H1 (cell line): ENCODE measurements around the gene COL4A4. TPM values are rescaled to one million over a fixed set of nuclear protein-coding genes. Genes with fewer than 3 reads are reported as not detected.

Experiments used
- CTCF ChIA-PET: fragments of 300-600 bp; sonication (Branson Sonifier 250); formaldehyde crosslinking; loops from one replicate; lab custom pipeline; 2021; ENCODE audit not compliant: partially characterized antibody; lab: Charles Lee
- POLR2A ChIA-PET: fragments of 300-600 bp; sonication (Branson Sonifier 250); formaldehyde crosslinking; loops from one replicate; lab custom pipeline; 2021; ENCODE audit warnings: inconsistent platforms; ENCODE audit not compliant: partially characterized antibody; lab: Charles Lee
- DNase-seq, 2 experiments: peaks; one replicate each; pipeline versions ENCODE4 v3.0.0 to v3.0.0-alpha.2; 2010 to 2022; ENCODE audit warnings: low spot score in 2 of 2, low read depth in 1 of 2, mixed read lengths in 1 of 2
- FAIRE-seq: peaks from 2 replicates; lab custom pipeline; 2011; peaks lifted over from hg19 to GRCh38; lab: Jason Lieb, UNC
- H2AFZ ChIP-seq: 2 replicates; pipeline ENCODE4 v1.8.1; 2012; ENCODE audit warnings: low read length, inconsistent platforms
- H2AK5ac ChIP-seq: 2 replicates; pipeline ENCODE4 v1.6.1; 2013; ENCODE audit warnings: low read depth, low read length
- H2BK120ac ChIP-seq: replicated peaks from 2 replicates; pipeline ENCODE3; 2013; ENCODE audit warnings: low read depth, low read length, inconsistent platforms
- H2BK12ac ChIP-seq: 2 replicates; pipeline ENCODE4 v1.6.1; 2013; ENCODE audit warnings: low read depth, low read length
- H2BK15ac ChIP-seq: 2 replicates; pipeline ENCODE4 v1.6.1; 2013; ENCODE audit warnings: low read length
- H2BK20ac ChIP-seq: 2 replicates; pipeline ENCODE4 v1.6.1; 2013; ENCODE audit warnings: low read length
- H2BK5ac ChIP-seq: 2 replicates; pipeline ENCODE4 v1.6.1; 2013; ENCODE audit warnings: low read depth, low read length
- H3K14ac ChIP-seq: 2 replicates; pipeline ENCODE4 v1.6.1; 2013; ENCODE audit warnings: inconsistent platforms; ENCODE audit not compliant: insufficient read length
- H3K18ac ChIP-seq: 2 replicates; pipeline ENCODE4 v1.6.1; 2013; ENCODE audit warnings: low read length; ENCODE audit errors: extremely low read depth
- H3K23ac ChIP-seq: 2 replicates; pipeline ENCODE4 v1.6.1; 2013; ENCODE audit warnings: inconsistent platforms; ENCODE audit not compliant: insufficient read length
- H3K23me2 ChIP-seq: 2 replicates; pipeline ENCODE4 v1.6.1; 2013; ENCODE audit warnings: low read depth, low read length
- H3K27ac ChIP-seq: 2 replicates; pipeline ENCODE4 v1.6.1; 2011; ENCODE audit warnings: low read depth, low read length, inconsistent platforms
- H3K27me3 ChIP-seq, 4 experiments: replicated peaks in 1 of 4; 1 replicate in 1 of 4; 2 replicates in 3 of 4; pipeline versions ENCODE4 v1.6.1 to v1.8.1; 2011 to 2013; ENCODE audit warnings: low read length in 3 of 4, mild to moderate bottlenecking in 3 of 4, inconsistent platforms in 2 of 4, mixed read lengths in 2 of 4, moderate library complexity in 1 of 4; ENCODE audit not compliant: control insufficient read depth in 3 of 4, insufficient read depth in 3 of 4; ENCODE audit errors: extremely low read depth in 1 of 4
- H3K36me3 ChIP-seq, 4 experiments: 2 replicates each; pipeline versions ENCODE4 v1.6.1 to v1.8.1; 2011 to 2013; ENCODE audit warnings: mild to moderate bottlenecking in 4 of 4, low read length in 3 of 4, moderate library complexity in 2 of 4, control low read depth in 1 of 4, inconsistent platforms in 1 of 4; ENCODE audit not compliant: insufficient read depth in 4 of 4, control insufficient read depth in 2 of 4
- H3K4ac ChIP-seq: replicated peaks from 2 replicates; pipeline ENCODE3; 2013; ENCODE audit warnings: low read length, low read depth, mixed read lengths, inconsistent platforms; ENCODE audit not compliant: insufficient read length
- H3K4me1 ChIP-seq, 4 experiments: replicated peaks in 1 of 4; 1 replicate in 1 of 4; 2 replicates in 3 of 4; pipeline versions ENCODE4 v1.6.1 to v1.8.1; 2011 to 2013; ENCODE audit warnings: low read length in 3 of 4, inconsistent platforms in 2 of 4, mixed read lengths in 1 of 4; ENCODE audit not compliant: insufficient read depth in 4 of 4, control insufficient read depth in 3 of 4
- H3K4me2 ChIP-seq, 2 experiments: 2 replicates each; pipeline versions ENCODE4 v1.6.1 to v1.8.1; 2011 to 2013; ENCODE audit warnings: low read depth in 2 of 2, low read length in 2 of 2, control low read depth in 1 of 2, inconsistent platforms in 1 of 2, mild to moderate bottlenecking in 1 of 2; ENCODE audit not compliant: insufficient read depth in 1 of 2
- H3K4me3 ChIP-seq, 4 experiments: fragments of 200-600, 300-600 bp in 1 of 4; sonication (generic), shearing (Covaris generic), sonication (Bioruptor Twin) in 1 of 4; 2 replicates each; pipeline versions ENCODE4 v1.5.1 to v1.8.1; 2011 to 2016; ENCODE audit warnings: low read length in 4 of 4, low read depth in 3 of 4, control low read depth in 2 of 4, inconsistent platforms in 2 of 4, mild to moderate bottlenecking in 2 of 4, mixed read lengths in 1 of 4, moderate library complexity in 1 of 4; ENCODE audit not compliant: insufficient read depth in 2 of 4; ENCODE audit errors: extremely low read depth in 1 of 4
- H3K56ac ChIP-seq: replicated peaks from 2 replicates; pipeline ENCODE3; 2013; ENCODE audit warnings: low read depth, mild to moderate bottlenecking, mixed read lengths, low read length, inconsistent platforms; ENCODE audit not compliant: insufficient read length
- H3K79me1 ChIP-seq: 2 replicates; pipeline ENCODE4 v1.6.1; 2013; ENCODE audit warnings: low read depth, low read length, control low read depth
- H3K79me2 ChIP-seq, 2 experiments: 2 replicates each; pipeline versions ENCODE4 v1.6.1 to v1.8.1; 2012 to 2013; ENCODE audit warnings: low read length in 2 of 2, mild to moderate bottlenecking in 2 of 2, inconsistent platforms in 1 of 2; ENCODE audit not compliant: insufficient read depth in 2 of 2, control insufficient read depth in 1 of 2
- H3K9ac ChIP-seq, 4 experiments: replicated peaks in 1 of 4; 1 replicate in 1 of 4; 2 replicates in 3 of 4; pipeline versions ENCODE4 v1.6.1 to v1.8.1; 2011 to 2013; ENCODE audit warnings: low read depth in 3 of 4, low read length in 3 of 4, control low read depth in 2 of 4, mild to moderate bottlenecking in 2 of 4, moderate library complexity in 2 of 4, inconsistent platforms in 1 of 4; ENCODE audit errors: extremely low read depth in 1 of 4
- H3K9me3 ChIP-seq, 2 experiments: 2 replicates each; pipeline versions ENCODE4 v1.6.1 to v1.8.1; 2012 to 2013; ENCODE audit warnings: mild to moderate bottlenecking in 2 of 2, moderate library complexity in 2 of 2, control low read depth in 1 of 2, inconsistent platforms in 1 of 2, low read depth in 1 of 2, low read length in 1 of 2, mixed read lengths in 1 of 2; ENCODE audit not compliant: insufficient read depth in 2 of 2
- H4K20me1 ChIP-seq, 2 experiments: replicated peaks in 1 of 2; 2 replicates each; pipeline versions ENCODE3 to v1.8.1; 2011 to 2013; ENCODE audit warnings: inconsistent platforms in 2 of 2, low read length in 2 of 2, mild to moderate bottlenecking in 1 of 2; ENCODE audit not compliant: insufficient read depth in 2 of 2, control insufficient read depth in 1 of 2
- H4K5ac ChIP-seq: 2 replicates; pipeline ENCODE4 v1.6.1; 2013; ENCODE audit warnings: low read length, low read depth, mixed read lengths, inconsistent platforms; ENCODE audit not compliant: insufficient read length
- H4K8ac ChIP-seq: 2 replicates; pipeline ENCODE4 v1.8.0; 2013; ENCODE audit warnings: mild to moderate bottlenecking, moderate library complexity, low read length, inconsistent platforms; ENCODE audit not compliant: insufficient read depth; ENCODE audit errors: extremely low read depth
- H4K91ac ChIP-seq: replicated peaks from 2 replicates; pipeline ENCODE3; 2013; ENCODE audit warnings: low read length, mixed read lengths, inconsistent platforms; ENCODE audit not compliant: insufficient read length
- CHD1 ChIP-seq: IDR thresholded peaks from 2 replicates; pipeline ENCODE4 v1.6.1; 2012; ENCODE audit warnings: low read depth, low read length, improper control_type of control experiment
- EGR1 ChIP-seq: IDR thresholded peaks from 2 replicates; pipeline ENCODE4 v1.6.1; 2011; ENCODE audit warnings: low read depth, low read length, borderline replicate concordance
- POLR2A ChIP-seq, 2 experiments: IDR thresholded peaks; 1 replicate in 1 of 2; 2 replicates in 1 of 2; pipeline ENCODE4 v1.6.1; 2011; ENCODE audit warnings: low read depth in 2 of 2, low read length in 2 of 2, mild to moderate bottlenecking in 2 of 2; ENCODE audit errors: control extremely low read depth in 1 of 2
- RFX5 ChIP-seq: IDR thresholded peaks from 2 replicates; pipeline ENCODE4 v1.6.1; 2011; ENCODE audit warnings: low read depth, low read length, improper control_type of control experiment, borderline replicate concordance
- SAP30 ChIP-seq: fragments of 300-600 bp; sonication (generic); IDR thresholded peaks from 2 replicates; pipeline ENCODE4 v1.7.1; 2012; ENCODE audit warnings: low read length, moderate library complexity, mild to moderate bottlenecking, inconsistent platforms; ENCODE audit not compliant: insufficient read depth, insufficient replicate concordance
- SIX5 ChIP-seq: IDR thresholded peaks from 2 replicates; pipeline ENCODE4 v1.6.1; 2011; ENCODE audit warnings: mild to moderate bottlenecking, low read depth, low read length
- SRF ChIP-seq: IDR thresholded peaks from 2 replicates; pipeline ENCODE4 v1.6.1; 2011; ENCODE audit warnings: mild to moderate bottlenecking, low read depth, low read length, moderate library complexity
- YY1 ChIP-seq: IDR thresholded peaks from 2 replicates; pipeline ENCODE4 v1.6.1; 2011; ENCODE audit warnings: low read depth, mild to moderate bottlenecking, low read length
- WGBS, 2 experiments: shearing (Covaris generic) in 1 of 2; methylation state at CpG; one replicate each; pipeline versions ENCODE4 v1.1.6 to v1.1.7; 2013 to 2015; ENCODE audit warnings: low lambda C conversion rate in 2 of 2, mixed read lengths in 2 of 2, inconsistent platforms in 1 of 2, low coverage in 1 of 2, missing lambda C conversion rate in 1 of 2; ENCODE audit not compliant: insufficient replicate concordance in 2 of 2, insufficient coverage in 1 of 2, insufficient read length in 1 of 2; ENCODE audit errors: extremely low coverage in 1 of 2, missing lambda C conversion rate in 1 of 2; 5-methylcytosine and 5-hydroxymethylcytosine counted together
- polyA plus RNA-seq, 7 experiments: library from polyadenylated mRNA; depleted of rRNA in 3 of 7; stranded (reverse) in 5 of 7; unstranded in 2 of 7; fragments of >200 nt in 5 of 7; fragments of 200-250 nt in 2 of 7; gene quantifications; 1 replicate in 5 of 7; 2 replicates in 1 of 7; 4 replicates in 1 of 7; pipeline versions ENCODE4 v1.2.1 to v1.2.3, GENCODE V29; 2011 to 2013; ENCODE audit warnings: missing spikeins in 2 of 7, mixed read lengths in 2 of 7
- total RNA-seq: library from RNA; stranded (reverse); fragmentation: NEBNext Ultra II Directional; extraction: Animal tissue kit (Norgen Biotek cat#: 25700); gene quantifications from 2 replicates; pipeline ENCODE4 v1.2.1, GENCODE V29; 2021
- TF ChIP-seq, protein P1 (sequence below): IDR thresholded peaks from 2 replicates; pipeline ENCODE4 v1.6.1; 2012; ENCODE audit warnings: low read length, inconsistent platforms
- TF ChIP-seq, protein P2 (sequence below), 3 experiments: IDR thresholded peaks; 1 replicate in 2 of 3; 2 replicates in 1 of 3; pipeline versions ENCODE4 v1.5.1 to v1.6.1; 2011; ENCODE audit warnings: low read length in 3 of 3, mild to moderate bottlenecking in 3 of 3, inconsistent platforms in 2 of 3, low read depth in 1 of 3, moderate library complexity in 1 of 3; ENCODE audit not compliant: insufficient read depth in 1 of 3; ENCODE audit errors: control extremely low read depth in 1 of 3

The COL4A4 gene
- total and polyA plus RNA-seq, 2 of the 8 experiments (the other 6 are each of a cell fraction or from before 2014, with no cell fraction given) = 0.33 to 1.7 TPM

DNA sequence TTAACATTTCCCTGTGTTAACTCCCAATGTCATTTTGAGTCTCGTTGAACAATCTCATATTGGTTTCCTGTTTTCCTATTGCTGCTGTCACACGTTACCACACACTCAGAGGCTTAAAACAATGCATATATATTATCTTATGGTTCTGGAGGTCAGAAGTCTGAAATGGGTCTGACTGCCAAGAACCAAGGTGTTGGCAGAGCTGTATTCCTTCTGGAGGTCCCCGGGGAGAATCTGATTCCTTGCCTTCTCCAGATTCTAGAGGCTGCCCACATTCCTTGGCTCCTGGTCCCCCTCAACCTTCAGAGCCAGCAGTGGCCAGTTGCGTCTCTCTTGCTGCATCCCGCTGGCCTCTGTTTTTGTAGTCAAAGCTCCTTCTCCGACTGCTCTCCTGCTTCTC, 17.5 kb downstream of the COL4A4 start:
- no peaks in the 10 kb centered on the region; the same call in 1 of the 2 replicates for H3K23me2 ChIP-seq
- no peak overlapping the region for H3K56ac ChIP-seq
- no peak overlapping the region for H4K91ac ChIP-seq
- H4K20me1 ChIP-seq = no peaks in the 10 kb centered on the region
- no peak for DNase-seq
- no peak for FAIRE-seq
- H3K27ac ChIP-seq = no peak overlapping the region
- WGBS, 2 experiments = 94% methylated on average over 6 of the region's 6 CpGs; no CpG with 5 or more reads in 1 of the 2 experiments
- no peak overlapping the region for H3K14ac ChIP-seq
- no peak overlapping the region for H3K18ac ChIP-seq
- no peak overlapping the region for H4K5ac ChIP-seq
- H2BK5ac ChIP-seq = no peak overlapping the region
- no peak overlapping the region for H3K4me2 ChIP-seq
- H3K4ac ChIP-seq = no peak overlapping the region
- H3K4me1 ChIP-seq = no peaks in the 10 kb centered on the region
- H2BK20ac ChIP-seq = no peak overlapping the region
- CTCF ChIA-PET = interaction anchor here (0.8 to 1.1 kb wide), 2 partner anchors 10 to 92 kb away, joined by 3 to 4 read pairs; no protein-coding TSS in a partner anchor
- no peak overlapping the region for H2AK5ac ChIP-seq
- H2BK12ac ChIP-seq = no peak overlapping the region
- H2BK15ac ChIP-seq = no peak overlapping the region
- no peaks in the 10 kb centered on the region for H3K27me3 ChIP-seq
- no peaks in the 10 kb centered on the region for H3K79me2 ChIP-seq
- no peak overlapping the region for H3K9ac ChIP-seq
- H3K36me3 ChIP-seq = no peaks in the 10 kb centered on the region
- no peak overlapping the region for H2BK120ac ChIP-seq
- H3K4me3 ChIP-seq = no peak overlapping the region
- H2AFZ ChIP-seq = no peak overlapping the region
- POLR2A ChIA-PET = no interaction called here
- no peaks in the 10 kb centered on the region for H3K79me1 ChIP-seq
- peaks cover 3 to 7% of the 10 kb centered on the region in 2 experiments; a peak in 2 of 4 replicates for H3K9me3 ChIP-seq
- no peak overlapping the region for H4K8ac ChIP-seq
- no peak overlapping the region for H3K23ac ChIP-seq
- TF ChIP-seq SRF = no peak
- TF ChIP-seq, protein P1, sequence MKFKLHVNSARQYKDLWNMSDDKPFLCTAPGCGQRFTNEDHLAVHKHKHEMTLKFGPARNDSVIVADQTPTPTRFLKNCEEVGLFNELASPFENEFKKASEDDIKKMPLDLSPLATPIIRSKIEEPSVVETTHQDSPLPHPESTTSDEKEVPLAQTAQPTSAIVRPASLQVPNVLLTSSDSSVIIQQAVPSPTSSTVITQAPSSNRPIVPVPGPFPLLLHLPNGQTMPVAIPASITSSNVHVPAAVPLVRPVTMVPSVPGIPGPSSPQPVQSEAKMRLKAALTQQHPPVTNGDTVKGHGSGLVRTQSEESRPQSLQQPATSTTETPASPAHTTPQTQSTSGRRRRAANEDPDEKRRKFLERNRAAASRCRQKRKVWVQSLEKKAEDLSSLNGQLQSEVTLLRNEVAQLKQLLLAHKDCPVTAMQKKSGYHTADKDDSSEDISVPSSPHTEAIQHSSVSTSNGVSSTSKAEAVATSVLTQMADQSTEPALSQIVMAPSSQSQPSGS = no peak
- TF ChIP-seq, protein P2, sequence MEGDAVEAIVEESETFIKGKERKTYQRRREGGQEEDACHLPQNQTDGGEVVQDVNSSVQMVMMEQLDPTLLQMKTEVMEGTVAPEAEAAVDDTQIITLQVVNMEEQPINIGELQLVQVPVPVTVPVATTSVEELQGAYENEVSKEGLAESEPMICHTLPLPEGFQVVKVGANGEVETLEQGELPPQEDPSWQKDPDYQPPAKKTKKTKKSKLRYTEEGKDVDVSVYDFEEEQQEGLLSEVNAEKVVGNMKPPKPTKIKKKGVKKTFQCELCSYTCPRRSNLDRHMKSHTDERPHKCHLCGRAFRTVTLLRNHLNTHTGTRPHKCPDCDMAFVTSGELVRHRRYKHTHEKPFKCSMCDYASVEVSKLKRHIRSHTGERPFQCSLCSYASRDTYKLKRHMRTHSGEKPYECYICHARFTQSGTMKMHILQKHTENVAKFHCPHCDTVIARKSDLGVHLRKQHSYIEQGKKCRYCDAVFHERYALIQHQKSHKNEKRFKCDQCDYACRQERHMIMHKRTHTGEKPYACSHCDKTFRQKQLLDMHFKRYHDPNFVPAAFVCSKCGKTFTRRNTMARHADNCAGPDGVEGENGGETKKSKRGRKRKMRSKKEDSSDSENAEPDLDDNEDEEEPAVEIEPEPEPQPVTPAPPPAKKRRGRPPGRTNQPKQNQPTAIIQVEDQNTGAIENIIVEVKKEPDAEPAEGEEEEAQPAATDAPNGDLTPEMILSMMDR (IDR thresholded peaks at IDR 0.05; ENCODE audit: control extremely low read depth in 1 of 3, insufficient read depth in 1 of 3, low read depth in 1 of 3, low read length in 3 of 3) = no peak
- TF ChIP-seq YY1 = no peak
- TF ChIP-seq CHD1 = no peak
- TF ChIP-seq SIX5 = no peak
- TF ChIP-seq SAP30 = no peak
- TF ChIP-seq POLR2A (IDR thresholded peaks at IDR 0.05; ENCODE audit: control extremely low read depth in 1 of 2, low read depth in 2 of 2, low read length in 2 of 2) = no peak
- no peak for TF ChIP-seq RFX5
- TF ChIP-seq EGR1 = no peak
